SH-SY5Y (cell line): ENCODE data around the gene LRTM2.

ENCODE experiments used
- GATA2 ChIP-seq: IDR thresholded peaks from 2 replicates; pipeline ENCODE4 v1.6.1; 2011; ENCODE audit warnings: mild to moderate bottlenecking, low read depth, low read length
- GATA3 ChIP-seq: IDR thresholded peaks from 2 replicates; pipeline ENCODE4 v1.6.1; 2011; ENCODE audit warnings: low read depth, mild to moderate bottlenecking, low read length, moderate library complexity

DNA sequence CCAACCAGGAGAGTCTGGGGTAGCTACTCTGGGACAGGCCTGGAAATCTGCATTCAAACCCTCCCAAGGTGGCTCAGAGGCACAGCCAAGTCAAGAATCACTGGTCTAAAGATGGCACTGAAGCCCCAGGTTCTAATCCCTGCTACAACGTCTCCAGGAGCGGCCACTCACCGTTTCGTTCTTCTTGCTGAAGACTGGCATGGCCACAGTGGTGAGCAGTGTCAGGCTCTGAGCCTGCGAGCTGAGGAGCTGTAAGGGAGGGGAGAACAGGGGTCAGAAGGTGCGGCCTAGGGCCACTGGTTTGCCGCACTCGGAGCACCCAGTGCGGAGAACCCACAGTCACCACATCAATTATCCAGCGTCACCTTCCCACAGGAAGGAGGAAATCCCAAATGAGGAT is 59.3 kb downstream of the LRTM2 start:
- TF ChIP-seq GATA3: no peak
- TF ChIP-seq GATA2: no peak
